ENCODE data around the gene METTL2A.
"Not testable (repeated sequence)": the region's sequence is repeated elsewhere in the genome, so short reads cannot be mapped to it uniquely, and the experiment has no call there.

Gene METTL2A

DNA sequence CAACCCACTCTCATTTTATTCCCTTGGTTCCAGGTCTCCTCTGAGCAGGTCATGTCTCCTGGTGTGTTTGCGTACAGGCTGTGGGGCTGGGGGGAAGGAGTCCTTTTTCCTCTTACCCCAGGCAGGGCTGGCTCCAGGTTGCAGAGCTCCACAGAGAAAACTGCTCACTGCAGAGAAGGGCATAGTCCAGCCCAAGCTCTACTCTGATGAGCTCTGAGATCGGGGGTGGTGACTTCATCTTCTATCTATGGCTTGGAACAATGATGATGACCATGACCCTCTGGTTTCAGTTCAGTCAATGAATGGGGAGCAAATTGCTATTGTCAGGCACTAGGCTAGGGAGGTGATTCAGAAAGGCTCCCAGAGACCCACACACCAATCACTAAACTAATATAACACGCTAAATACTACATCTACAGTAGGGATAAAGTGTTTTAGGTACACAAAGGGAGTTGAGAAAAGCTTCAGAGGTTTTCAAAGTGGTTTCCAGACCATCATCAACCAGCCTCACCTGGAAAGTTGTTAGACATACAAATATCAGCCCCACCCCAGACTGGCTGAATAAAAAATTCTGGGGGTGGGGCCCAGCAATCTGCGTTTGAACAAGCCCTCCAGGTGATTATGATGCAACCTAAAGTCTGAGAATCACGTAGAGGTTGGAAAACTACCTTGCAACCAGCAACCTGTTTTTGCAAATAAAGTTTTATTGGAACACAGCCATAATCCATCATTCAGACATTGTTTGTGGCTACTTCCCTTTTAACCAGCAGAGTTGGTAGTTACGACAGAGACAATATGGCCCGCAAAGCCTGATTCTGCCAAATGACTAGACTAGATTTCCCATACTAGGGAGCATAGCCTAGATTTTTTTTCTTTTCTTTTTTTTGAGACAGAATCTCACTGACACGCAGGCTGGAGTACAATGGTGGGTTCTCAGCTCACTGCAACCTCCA, 49.6 kb downstream of the METTL2A start:
- DNase-seq, result not testable (repeated sequence)

DNA sequence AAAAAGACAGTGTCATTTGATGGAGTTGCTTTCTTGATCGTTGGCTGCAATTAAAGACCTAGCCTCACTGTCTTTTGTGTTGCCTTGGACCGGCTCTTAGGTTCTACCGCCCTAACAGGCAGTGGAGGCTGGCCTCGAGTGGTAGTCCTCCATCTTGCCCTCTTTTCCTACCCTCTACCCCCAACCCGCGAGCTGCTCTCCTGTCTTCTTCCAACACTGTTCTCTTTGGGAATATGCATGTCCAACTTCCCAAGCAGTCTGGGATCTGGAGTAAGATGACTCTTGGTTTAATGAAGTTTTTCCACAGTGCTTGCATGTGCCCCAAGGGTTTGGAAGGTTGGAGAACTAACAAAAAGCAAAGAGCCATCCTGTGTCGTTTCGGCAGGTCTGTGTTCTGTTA, 53.4 kb downstream of the METTL2A start:
- DNase-seq, result not testable (repeated sequence)

DNA sequence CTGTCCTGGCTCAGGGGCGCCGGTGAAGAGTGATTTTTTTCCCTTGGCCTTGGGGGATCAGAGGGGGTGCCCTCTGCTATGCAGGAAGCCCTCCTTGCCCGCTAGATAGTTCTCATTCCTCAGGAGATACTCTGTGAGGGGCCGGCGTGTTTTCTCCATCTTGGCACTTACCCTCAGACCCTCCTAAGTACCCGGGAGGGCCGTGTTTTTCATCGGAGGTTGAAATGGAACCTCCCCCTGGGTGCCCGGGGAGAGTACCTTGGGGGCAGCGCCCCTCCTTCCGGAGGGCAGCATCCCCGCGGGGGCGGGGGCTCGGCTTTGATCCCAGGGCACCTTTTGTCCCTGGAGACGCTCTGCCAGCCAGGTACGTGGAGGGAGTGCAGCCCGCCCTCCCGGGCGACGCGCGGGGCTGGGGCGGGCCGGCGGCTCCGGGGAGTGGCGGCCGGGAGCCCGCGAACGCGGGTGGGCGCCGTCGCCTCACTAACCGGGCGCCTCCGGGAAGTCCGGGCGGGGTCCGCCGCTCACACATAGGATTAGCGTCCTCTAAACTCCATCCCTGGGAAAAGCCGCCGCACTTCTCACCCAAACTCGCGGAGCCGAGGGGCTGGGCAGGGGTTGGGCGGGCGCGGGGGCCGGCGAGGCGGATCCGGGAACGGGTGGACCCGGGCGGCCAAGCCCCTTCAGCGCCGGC, 54.2 kb downstream of the METTL2A start:
- peak; percentile 8 for DNase-seq

DNA sequence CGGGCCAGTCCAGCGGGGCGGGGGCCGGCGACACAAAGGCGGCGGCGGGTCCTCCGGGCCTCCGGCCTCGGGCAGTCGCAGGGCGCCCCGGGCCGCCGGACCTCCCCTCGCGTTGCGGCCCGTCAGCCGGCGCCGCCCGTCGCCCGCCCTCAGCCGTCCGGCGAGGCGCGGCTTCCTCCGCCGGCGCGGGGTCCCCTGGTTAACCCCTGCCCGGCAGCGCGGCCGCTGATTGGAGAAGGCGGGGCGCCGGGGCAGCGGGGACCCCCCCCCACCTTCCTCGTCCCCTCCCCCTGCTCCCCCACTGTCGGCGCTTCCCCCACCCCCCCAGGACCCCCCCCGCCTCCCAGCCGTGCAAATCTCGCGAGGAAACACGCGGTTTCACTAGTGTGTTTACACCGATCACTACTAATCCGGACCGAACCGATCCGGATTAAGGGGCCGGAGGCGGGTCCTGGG, 54.8 kb downstream of the METTL2A start, which contains the start of gene TLK2:
TLK2 (plus strand) TSS at position 402 of the 456 bp plus-strand sequence. CDS start 2,301 bp downstream, outside the sequence.
- peak; percentile 70 for DNase-seq

DNA sequence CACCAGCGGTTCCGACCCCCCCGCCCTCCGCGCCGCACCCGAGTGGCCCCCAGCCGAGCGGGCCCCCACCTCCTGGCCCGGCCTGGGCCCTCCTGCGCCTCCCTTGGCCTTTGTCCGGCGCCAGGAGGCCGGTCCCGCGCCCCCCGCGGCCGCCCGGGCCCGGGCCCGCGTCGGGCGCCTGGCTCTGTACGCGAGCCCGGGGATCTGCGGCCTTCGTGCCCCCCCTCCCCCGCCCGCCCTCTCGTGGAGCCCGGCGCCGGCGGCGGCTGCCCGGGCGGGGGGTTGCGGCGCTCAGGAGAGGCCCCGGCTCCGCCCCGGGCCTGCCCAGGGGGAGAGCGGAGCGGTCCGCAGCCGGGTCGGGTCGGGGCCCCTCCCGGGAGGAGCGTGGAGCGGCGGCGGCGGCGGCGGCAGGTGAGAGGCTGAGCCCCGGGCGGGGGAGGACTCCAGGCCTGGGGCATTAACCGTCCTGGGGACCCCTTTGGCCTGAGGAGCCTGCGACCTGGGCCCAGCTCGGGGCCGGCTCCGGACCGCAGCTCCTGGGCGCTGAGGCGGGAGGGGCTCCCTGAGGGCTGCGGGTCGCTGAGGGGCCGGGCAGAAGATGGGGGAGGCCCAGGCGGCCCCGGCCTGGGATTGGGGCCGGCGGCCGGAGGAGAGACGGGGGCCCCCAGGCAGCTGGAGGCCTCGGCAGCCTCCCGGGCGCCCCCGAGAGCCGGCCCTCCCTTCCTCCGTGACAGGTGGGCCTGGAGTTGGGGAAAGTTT, 55.4 kb downstream of the METTL2A start:
- DNase-seq, result not testable (repeated sequence)

DNA sequence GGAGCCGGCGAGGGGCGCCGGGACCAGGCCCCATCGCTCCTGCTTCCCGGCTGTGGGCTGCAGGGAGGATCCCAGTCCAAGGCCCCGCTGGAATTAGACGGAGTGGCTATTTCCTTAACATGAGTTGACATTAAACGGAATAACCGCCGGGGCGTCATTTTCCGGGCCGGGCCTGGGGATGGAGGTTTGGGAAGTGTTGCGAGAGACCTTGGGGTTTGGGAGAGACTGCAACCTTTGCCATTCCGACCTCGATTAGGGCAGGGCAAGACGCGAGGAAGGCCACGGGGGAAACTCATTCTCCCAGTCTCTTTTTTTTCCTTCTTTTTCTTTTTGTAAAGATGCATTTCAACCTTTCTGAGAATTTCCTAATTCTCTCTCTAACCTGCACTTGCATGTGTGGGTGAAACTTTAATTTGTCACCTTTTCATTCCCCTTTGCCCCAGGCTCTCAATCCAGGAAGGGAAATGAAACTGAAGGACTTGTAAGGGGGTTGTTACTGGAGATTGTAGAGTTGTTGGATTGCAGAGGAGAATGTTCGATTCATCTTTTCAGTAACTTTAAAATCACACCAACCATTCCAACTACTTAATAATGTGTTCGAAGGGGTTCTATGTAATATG, 56.1 kb downstream of the METTL2A start:
- DNase-seq, result not testable (repeated sequence)

DNA sequence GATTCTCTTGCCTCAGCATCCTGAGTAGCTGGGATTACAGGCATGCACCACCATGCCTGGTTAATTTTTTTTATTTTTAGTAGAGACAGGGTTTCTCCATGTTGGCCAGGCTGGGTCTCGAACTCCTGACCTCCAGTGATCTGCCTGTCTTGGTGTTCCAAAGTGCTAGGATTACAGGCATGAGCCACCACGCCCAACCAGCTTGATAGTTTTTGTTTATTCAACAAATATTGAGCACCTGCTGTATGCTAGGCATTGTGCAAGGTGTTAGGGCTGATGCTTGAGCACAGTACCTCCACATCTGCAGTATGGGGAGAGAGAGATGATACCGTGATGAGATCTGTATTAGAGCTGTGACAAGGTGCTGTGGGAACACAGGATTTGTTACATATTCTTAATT, 58.9 kb downstream of the METTL2A start:
- DNase-seq, result not testable (repeated sequence)

DNA sequence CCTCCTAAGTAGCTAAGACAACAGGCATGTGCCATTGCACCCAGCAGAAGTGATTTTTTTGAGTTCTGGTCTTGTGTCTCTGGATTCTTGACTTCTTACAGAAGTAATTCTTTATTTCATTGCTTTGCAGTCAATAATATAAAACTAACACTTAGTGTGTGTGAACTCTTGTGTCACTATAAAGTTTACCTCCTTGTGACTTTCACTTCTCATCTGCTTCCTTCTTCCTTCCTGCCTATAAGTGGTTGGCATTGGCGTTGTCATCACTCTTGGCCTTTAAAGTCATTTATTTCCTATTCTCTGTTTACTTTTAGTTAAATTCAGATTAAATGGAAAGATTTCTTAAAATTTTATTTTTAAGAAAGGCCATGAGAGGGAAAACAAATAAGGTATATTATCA, 67.3 kb downstream of the METTL2A start:
- DNase-seq, result not testable (repeated sequence)

DNA sequence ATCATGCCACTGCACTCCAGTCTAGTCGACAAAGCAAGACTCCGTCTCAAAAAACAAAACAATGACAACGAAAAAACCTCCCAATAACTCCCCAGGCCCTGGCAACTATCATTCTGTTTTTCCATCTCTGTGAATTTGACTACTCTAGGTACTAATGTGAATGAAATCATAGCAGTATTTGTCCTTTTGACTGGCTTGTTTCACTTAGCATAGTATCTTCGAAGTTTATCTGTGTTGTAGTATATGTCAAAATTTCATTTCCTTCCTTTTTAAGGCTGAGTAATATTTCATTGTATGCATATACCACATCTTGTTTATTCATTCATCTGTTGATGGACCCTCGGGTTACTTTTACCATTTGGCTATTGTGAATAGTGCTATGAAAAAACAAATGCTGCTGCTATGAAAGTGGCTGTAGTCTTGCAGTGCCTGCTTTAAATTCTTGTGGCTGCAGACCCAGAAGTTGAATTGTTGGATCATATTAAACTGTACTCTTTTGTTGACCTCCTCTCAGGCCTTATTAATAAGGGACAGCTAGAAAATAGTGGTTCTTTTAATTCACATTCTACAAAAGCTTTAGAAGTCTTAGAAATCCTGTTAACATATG, 69.5 kb downstream of the METTL2A start:
- DNase-seq, result not testable (repeated sequence)

DNA sequence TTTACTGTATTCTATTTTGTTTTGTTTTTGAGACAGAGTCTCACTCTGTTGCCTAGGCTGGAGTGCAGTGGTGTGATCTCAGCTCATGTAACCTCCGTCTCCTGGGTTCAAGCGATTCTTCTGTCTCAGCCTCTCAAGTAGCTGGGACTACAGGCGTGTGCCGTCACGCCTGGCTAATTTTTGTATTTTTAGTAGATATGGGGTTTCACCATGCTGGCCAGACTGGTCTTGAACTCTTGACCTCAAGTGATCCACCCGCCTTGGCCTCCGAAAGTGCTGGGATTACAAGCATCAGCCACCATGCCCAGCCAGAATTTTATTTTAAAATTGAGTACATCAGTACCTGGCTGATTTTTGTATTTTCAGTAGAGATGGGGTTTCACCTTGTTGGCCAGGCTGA, 70.4 kb downstream of the METTL2A start:
- not testable (repeated sequence) for DNase-seq

DNA sequence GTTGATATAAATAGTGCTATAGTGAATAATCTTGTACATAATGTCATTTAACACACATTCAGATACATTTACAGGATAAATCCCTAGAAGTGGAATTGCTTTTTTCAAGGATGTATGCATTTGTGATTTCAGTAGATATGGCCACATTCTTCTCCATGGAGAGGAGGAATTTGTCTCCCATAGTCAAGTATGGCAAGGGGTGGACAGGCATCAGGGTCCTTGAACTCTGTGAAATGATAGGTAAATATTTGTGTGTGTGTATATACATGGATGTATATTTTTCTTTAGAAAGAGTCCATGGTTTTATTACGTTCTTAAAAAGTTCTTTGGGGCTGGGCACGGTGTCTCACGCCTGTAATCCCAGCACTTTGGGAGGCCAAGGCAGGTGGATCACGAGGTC, 72.6 kb downstream of the METTL2A start:
- DNase-seq, result not testable (repeated sequence)

DNA sequence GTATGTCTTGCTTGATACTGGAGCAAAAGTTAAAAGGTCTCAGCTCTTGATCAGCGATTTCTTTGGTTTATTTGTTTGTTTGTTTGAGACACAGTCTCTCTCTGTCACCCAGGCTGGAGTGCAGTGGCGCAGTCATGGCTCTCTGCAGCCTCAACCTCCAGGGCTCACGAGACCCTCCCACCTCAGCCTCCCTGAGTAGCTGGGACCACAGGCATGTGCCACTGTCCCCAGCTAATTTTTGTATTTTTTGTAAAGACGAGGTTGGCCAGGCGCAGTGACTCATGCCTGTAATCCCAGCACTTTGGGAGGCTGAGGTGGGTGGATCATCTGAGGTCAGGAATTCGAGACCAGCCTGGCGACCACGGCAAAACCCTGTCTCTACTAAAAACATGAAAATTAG, 75.1 kb downstream of the METTL2A start:
- DNase-seq, result not testable (repeated sequence)
